Stimulated activated CD8-positive, alpha-beta memory T cell treated with anti-CD3 and anti-CD28 coated beads, Interleukin-4, amount 100 ng/mL, for 24 hours (primary cell): ENCODE data around the gene GAS7.

Experiments
- DNase-seq: peaks from one replicate; pipeline ENCODE4 v3.0.0-alpha.2; 2020; ENCODE audit warnings: low read depth

Gene GAS7

DNA sequence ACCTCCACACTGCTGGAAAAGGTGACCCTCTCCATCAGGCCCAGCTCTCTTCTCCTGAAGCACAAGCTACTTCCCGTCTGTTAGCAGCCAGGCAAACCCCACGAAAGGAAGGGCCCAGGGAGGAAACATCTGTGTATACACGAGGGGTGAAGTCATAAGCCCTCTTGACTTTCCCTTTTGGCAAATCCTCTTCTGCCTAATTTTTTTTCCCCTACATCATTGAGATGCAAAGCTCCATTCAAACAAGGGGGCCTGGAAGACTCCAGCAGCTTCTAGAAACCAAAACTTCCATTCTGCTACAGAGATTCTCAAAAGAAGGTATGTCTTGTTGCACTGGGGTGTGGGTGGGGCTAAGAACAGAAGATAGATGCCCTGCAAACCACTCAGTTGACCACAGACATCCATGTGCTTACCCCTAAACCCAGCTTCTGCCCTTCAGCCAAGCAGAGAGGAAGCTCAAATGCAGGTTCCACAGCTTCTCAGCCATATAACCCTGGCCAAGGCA lies 147.8 kb downstream of the GAS7 start:
- no peak for DNase-seq

- no peak for DNase-seq
These were observed 149.6 kb downstream of the GAS7 start for GRCh38 chr17:10048629-10049350.

- no peak for DNase-seq
These were observed 151.3 kb downstream of the GAS7 start for GRCh38 chr17:10046786-10047785.

GRCh38 chr17:10045871-10046658 lies 152.3 kb downstream of the GAS7 start:
- no peak for DNase-seq

GRCh38 chr17:10042589-10043244 lies 155.7 kb downstream of the GAS7 start:
- no peak for DNase-seq

- DNase-seq = no peak
These were observed 156.4 kb downstream of the GAS7 start for GRCh38 chr17:10041916-10042588.

DNA sequence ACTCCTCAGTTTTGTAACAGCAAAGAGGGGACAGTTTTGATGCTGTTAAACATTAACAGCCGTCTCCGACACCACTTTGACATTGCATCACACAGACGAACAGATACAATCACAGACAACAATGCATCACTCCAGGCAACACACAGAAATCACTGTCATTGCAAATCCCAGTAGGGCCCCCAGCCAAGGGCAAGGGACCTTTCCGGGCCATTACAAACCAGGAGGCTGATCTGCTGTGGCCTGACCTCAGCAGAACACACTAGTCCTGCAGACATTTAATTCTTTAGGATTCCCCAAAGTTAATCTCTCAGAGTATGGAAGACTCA lies 157.2 kb downstream of the GAS7 start:
- DNase-seq = no peak

- DNase-seq = no peak
These were observed 161.8 kb downstream of the GAS7 start for GRCh38 chr17:10036511-10037061.

DNA sequence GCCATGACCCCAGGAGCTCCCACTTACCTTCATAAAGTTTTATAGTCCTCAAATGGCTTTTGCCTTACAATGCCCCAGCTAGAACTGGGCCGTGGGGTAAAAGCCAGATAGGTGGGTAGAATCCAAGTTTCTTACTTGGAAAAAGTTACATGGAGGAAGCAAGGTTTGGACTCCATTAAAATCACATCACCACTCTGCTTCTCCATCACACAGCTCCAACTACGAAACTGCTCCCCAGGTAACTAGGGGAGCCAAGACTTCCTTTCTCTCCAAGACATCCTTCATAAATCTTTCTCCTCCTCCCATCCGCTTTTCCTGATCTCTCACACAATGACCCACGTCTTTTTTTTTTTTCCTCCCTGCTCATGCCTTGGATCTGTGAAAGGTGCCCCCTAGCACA lies 162.5 kb downstream of the GAS7 start:
- DNase-seq = no peak

GRCh38 chr17:10034719-10035475 lies 163.5 kb downstream of the GAS7 start:
- no peak for DNase-seq

DNA sequence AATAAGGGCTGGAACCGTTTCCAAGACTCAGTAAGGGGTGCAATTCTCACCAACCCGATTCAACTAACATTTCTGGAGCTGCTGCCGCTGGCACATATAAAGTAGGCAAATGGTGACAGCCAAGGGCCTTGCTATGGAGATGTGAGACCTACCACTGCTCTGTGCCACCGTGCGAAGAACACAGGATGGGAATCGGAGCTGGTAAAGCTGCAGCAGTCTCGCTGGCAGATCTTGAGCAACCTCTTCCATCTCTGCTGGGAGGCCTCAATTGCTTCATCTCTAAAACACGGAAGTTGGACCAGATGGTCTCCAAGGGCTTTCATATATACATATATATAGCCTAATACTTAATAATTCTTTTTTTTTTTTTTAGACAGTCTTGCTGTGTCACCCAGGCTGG lies 164.4 kb downstream of the GAS7 start:
- no peak for DNase-seq

DNA sequence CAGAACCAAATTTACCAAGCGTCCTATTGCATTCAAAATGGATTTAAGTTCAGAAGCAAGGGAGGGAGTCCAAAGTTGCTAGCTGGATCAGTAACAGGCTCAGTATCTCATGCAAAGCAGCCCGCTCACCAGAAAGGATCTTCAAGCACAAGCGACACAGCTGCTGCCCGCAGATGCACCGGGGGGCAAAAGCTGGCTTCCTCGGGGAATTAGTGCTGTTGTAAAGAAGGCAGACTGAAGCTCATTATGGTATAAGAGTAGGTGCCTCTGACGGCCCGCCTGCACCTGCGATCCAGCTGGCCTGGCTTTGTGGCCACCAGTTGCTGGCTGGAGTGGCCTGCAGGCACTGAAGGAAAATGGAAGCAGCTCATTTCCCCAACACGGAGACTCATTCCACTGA lies 165.0 kb downstream of the GAS7 start:
- no peak for DNase-seq

GRCh38 chr17:10032118-10032852 lies 166.1 kb downstream of the GAS7 start:
- DNase-seq = no peak

GRCh38 chr17:10031606-10032005 lies 166.8 kb downstream of the GAS7 start:
- DNase-seq = no peak

GRCh38 chr17:10031127-10031526 lies 167.3 kb downstream of the GAS7 start:
- no peak for DNase-seq

GRCh38 chr17:10029129-10029528 lies 169.3 kb downstream of the GAS7 start:
- DNase-seq = no peak

GRCh38 chr17:10025976-10026901 lies 172.2 kb downstream of the GAS7 start:
- DNase-seq = no peak

DNA sequence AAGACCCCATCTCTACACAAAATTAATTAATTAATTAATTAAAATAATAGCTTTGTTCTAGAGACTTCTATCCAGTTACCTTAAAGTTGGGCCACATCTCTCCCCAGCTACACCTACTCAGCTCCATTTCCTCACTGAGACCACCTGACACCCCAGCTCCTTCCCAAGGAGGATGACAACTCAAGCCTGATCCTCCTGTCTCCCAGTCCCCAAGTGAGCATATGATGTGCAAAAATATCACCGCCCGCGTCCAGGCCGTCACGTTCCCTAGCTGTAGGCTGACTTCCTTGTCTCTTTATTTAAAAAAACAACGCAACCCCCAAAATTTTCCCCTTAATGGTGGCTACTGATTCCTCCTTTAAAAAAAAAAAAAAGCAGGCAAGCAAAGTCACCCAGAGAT lies 173.2 kb downstream of the GAS7 start:
- DNase-seq = no peak
